Astrocyte of the cerebellum (primary cell): ENCODE results near the gene THADA.

Experiments
- DNase-seq: peaks from one replicate; pipeline ENCODE4 v3.0.0-alpha.2; 2011; ENCODE audit warnings: low read depth
- H3K4me3 ChIP-seq: 2 replicates; pipeline ENCODE4 v1.5.1; 2011; ENCODE audit warnings: mild to moderate bottlenecking, low read depth, low read length, moderate library complexity
- CTCF ChIP-seq: IDR thresholded peaks from 2 replicates; pipeline ENCODE4 v1.5.1; 2012; ENCODE audit warnings: low read length, low read depth, moderate library complexity, mild to moderate bottlenecking; ENCODE audit errors: missing control alignments
- in situ Hi-C: cut with HindIII; loops from 2 replicates; pipeline ENCODE4 v1.10.0; 2017; ENCODE audit warnings: low sequenced_read_pairs

The THADA gene

DNA sequence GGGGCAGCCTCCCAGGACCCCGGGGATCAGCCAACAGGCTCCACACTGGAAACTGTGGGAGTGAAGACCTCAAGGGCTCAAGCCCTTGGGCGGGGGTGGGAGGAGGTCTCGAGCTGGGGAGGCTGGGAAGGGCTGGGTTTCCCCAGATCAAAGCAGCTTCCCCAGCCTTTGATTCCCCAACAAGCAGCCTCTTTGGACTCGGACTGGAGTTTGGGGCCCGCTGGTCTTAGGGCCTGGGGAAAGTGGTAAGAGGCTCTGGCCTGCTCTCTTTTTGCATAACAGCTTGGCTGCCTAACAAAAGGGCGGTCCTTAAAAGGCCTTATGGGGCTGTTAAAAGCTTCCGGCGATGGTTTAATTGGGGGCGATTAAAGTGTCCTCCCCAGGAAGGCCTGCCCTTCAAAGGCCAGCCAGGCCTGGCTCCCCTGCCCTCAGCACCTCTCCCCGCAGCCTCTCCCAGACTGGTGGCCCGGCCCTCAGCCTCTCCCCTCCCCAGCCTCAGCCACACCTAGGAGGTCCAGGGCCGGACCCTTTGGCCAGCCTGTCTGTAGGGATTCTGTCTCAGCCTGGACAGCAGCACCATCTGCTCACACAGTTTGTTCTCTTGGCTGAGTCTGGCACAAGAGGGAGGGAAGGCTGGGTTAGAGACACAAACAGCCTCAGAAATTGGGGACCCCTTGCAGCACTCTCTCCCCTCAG is 409.0 kb downstream of the THADA start:
- no peak for TF ChIP-seq CTCF
- DNase-seq = no peak
- in situ Hi-C loops = loop anchor here (5.0 to 10.0 kb wide), 2 partner anchors 35 to 62 kb away; no protein-coding TSS in a partner anchor
- H3K4me3 ChIP-seq = no peak overlapping the region

GRCh38 chr2:43186321-43186678 is 409.5 kb downstream of the THADA start:
- no peak overlapping the region for H3K4me3 ChIP-seq
- in situ Hi-C loops = loop anchor here (5.0 to 10.0 kb wide), 2 partner anchors 36 to 61 kb away; no protein-coding TSS in a partner anchor
- no peak for DNase-seq
- no peak for TF ChIP-seq CTCF

DNA sequence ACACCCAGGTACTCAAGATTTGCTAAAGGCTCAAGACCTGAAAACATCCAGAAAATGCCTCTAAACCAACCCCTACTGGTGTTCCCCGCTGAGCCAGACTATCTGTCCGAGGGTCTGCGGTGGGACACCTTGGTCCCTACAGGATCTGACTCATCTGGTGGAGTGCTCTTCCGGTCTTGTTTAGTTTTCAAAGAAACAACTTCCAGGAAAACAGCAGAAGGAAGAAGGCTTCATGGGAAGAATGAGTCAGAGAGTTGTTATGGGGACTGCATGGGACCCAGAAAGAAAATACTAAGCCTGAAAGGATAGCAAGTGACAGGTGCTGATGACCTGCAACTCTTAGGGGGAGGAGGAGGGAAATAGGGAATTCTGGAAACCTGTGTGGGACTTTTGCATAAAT is 410.7 kb downstream of the THADA start:
- no peak for TF ChIP-seq CTCF
- no peak for DNase-seq
- no peak overlapping the region for H3K4me3 ChIP-seq
- in situ Hi-C loops = loop anchor here (5.0 to 10.0 kb wide), 2 partner anchors 37 to 60 kb away; no protein-coding TSS in a partner anchor

DNA sequence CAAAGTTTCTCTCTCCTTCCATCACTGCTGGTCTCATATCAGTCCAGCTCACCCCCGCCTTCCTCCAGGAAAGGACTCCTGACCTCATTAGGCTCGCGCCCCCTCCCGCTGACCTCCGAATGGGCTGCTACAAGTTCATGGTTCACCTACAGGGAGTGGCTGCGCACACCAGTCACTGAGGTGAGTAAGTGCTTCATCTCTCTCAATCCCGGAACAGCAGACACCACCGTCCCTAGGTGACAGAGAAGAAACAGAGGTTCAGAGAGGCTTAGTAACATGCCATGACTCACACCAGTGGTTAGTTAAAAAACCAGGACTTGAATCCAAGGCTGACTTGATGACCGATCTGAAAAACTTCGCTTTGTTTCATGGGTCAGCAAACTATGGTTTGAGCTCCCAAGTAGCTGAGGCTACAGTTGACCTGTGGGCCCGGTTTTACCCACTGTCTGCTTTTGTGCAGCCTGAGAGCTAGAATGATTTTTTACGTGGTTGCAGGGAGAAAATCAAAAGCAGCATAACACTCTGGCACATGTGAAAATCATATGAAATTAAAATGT is 411.4 kb downstream of the THADA start:
- DNase-seq = no peak
- TF ChIP-seq CTCF = no peak
- in situ Hi-C loops = loop anchor here (10.0 kb wide), 1 partner anchor 60 kb away; no protein-coding TSS in a partner anchor
- no peak overlapping the region for H3K4me3 ChIP-seq

DNA sequence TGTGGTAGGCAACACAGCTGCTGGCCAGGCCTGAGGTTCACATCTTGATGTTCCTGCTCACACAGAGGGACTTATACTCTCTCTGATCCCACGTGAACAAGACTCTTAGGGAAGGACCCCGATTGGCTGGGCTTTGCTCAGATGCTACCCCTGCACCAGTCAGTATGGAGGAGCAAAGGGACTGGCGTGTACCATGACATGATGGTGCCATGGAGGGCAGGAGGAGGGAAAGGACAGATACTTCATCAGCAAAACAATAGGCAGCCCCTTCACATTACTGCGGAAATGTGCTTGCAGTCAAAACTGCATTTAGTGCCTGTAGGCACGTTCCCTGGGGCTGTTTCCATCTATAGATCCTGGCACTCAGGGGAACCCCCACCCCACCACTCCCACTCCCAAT is 412.1 kb downstream of the THADA start:
- in situ Hi-C loops = loop anchor here (10.0 kb wide), 1 partner anchor 59 kb away; no protein-coding TSS in a partner anchor
- no peak for DNase-seq
- H3K4me3 ChIP-seq = no peak overlapping the region
- no peak for TF ChIP-seq CTCF

DNA sequence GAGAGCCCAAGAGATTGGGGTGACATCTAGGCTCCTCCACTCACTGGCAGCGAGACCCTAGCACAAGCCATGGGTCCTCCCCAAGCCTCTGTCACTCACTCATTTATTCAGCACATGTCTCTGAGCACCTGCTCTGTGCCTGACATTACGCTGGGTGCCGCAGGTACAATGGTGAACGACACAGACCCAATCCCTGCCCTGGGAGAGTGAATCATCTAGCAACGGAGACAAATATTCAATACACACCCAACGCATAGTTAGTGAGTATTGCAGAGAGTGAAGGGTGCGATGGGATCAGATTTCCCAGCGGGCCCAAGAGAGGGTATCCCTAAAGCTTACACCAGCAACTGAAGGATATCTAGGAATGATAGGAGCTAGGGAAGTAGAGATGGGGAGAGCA is 414.9 kb downstream of the THADA start:
- no peak for TF ChIP-seq CTCF

More for the DNA sequence above, 414.9 kb downstream of the THADA start:
- in situ Hi-C loops = loop anchor here (10.0 kb wide), 1 partner anchor 56 kb away; no protein-coding TSS in a partner anchor
- H3K4me3 ChIP-seq = no peak overlapping the region
- DNase-seq = no peak
